ACHN (cell line): Measurements from ENCODE around the gene GEMIN4.
"Not testable (repeated sequence)": the region's sequence is repeated elsewhere in the genome, so short reads cannot be mapped to it uniquely, and the experiment has no call there.

Experiments used
- DNase-seq: peaks from one replicate; pipeline ENCODE4 v3.0.0-alpha.2; 2015
- in situ Hi-C: cut with HindIII; loops from 2 replicates; pipeline ENCODE4 v1.10.0; 2017; ENCODE audit warnings: low sequenced_read_pairs, low pct_ligation_motif_present, low pct_unique_long_range_greater_than_20kb

Gene GEMIN4

DNA sequence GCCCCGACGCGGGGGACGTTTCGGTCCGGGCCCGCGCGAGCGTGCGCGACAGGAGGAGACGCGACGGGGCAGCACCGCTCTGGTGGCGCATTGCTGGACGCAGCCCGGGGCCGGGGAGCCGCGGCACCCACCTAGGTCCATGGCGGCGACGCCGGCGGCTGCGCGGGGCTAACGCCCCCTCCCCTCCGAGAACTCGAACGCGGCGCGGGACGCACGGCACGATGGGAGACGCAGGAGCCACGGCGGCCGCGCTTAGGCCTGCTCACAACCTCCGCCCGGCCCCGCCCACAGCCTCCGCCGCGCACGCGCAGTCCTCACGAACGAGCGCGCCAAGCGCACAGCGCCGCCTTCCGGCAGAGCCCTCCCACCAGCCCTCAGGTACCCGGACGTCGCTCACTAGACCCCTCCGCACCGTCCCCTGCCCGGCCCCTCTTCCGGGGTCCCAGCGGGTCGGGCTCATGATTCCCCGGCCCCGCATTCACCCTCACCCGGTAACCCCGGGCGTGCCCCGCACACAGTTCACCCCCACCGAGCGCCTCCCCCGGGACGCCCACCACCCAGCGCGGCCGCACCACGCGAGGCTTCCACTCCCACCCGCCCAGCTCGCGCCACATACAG, at the start of gene GEMIN4:
Gene GEMIN4 (minus strand): TSS at position 263 of the 618 bp plus-strand sequence. CDS start 122 bp downstream, at position 141.
- peak; percentile 88 for DNase-seq
- in situ Hi-C loops = no loop called here

DNA sequence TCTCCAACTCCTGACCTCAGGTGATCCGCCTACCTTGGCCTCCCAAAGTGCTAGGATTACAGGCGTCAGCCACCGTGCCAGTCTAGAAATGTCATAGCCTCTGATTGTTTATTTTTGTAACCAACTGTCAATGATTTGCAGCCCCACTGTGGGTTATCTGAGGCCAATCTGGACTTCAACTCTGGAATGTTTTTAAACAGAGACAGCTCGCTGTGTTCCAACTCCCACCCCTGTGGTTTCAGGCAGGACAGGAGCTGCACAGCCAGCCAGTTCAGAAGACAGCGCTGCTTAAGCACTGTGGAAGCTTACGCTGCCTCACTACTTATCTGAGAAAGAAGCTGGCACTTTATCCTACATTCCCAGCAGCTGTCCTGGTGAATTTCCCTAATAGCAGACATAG, 49.6 kb upstream of the GEMIN4 start:
- in situ Hi-C loops = no loop called here
- no peak for DNase-seq

DNA sequence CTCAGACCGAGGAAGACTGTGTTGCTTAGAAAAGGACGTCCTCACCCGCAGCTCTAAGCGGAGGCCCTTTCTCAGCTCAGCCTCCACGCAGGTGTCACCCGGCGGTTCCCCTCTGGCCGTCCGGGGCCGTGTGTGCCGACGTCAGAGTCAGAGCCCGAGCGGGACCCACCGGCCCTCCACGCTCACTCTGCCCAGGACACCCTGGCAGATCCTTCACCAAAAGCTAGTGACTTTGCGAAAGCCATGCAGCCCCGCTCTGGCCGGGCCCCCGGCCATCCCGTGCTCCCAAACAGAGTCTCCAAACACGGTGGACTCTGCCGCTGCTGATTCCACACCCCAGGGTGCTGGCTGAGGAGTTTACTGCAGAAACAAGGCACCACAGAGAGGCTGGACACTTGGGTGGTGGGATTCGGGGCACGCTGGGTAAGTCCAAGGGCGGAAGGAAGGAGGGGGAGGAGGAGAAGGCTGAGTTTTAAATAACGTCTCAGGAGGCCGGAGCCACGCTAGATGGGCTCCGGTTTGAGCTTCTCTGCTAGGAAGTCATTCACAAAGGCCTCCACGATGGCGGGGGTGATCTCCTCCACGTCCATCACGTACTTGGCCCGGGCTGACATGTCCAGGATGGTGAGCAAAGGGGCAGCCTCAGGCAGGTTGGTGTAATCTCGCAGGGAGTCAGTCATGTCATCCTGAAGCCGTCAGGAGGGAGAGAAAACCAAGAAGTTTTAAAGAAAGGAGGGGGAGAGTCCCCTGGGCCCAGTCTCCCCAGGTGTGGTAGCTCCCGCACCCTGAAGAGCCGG, 48.6 kb upstream of the GEMIN4 start:
- in situ Hi-C loops = no loop called here
- no peak for DNase-seq

DNA sequence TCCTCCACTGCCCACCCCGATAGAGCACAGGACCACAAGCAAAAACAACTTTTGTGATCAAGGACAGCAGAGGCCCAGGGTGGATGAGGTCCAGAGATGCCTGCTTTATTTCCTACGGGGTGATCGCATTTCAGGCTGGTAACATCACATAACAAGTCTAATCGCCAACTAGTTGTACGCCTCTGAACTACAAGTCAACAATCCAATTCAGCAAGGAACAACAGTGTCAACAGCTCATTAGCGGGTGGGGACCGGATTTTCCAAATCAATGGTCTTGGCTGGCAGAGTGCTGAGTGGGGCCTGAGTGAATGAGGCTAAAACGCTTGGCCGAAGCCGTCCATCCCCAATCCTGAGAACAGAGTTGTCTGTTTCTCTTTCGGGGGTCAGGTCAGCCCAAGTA, 47.2 kb upstream of the GEMIN4 start:
- in situ Hi-C loops = loop anchor here (25.0 kb wide), 1 partner anchor 188 kb away; the partner anchor contains the start of genes NXN and TIMM22
- DNase-seq = no peak

DNA sequence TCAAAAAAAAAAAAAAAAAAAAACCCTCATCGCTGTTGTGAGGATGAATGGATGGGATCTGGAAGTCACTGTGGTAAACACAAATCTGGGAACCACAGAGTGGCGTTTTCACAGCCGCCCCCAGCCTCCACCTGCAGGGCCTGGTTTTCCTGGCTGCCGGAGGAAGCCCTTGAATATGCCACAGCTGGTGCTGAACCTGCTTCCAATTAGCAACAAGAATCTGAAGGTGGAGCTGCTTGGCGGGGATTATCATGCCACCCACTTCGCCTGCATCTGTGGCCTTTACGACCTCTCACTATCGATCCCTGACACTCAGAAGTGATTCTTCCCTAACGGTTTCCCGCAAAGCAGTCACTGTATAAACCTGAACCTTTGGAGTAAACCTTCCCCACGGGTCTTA, 46.2 kb upstream of the GEMIN4 start:
- DNase-seq = no peak
- in situ Hi-C loops = loop anchor here (25.0 kb wide), 1 partner anchor 189 kb away; the partner anchor contains the start of genes NXN and TIMM22

DNA sequence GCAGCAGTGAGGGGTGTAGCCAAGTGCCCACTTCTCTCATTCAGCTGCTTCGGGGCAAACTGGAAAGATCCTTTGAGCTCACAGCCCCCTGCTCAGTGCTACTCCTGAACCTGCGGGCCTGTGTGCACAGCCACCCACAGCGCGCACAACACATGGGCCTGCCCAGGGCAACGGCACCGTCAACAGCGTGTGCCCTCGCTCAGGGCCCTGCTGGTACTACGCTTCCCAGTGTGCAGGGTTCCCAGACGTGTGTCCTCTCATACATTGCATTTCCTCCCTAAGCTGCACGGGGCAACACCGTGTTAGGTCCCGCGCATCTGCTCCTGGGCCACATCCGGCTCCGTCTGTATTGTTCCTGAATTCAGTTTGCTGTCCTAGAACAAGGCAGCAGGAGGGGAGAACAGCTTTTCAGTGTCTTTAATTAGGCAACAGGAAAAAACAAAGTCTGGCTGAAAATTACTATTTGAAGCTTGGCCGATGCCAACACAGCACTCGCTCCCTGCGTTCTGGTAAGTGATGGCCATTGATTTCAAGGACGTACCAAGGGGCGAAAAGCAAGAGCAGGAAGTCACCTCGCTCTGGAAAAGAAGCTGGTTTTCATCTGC, 45.3 kb upstream of the GEMIN4 start:
- in situ Hi-C loops = loop anchor here (25.0 kb wide), 1 partner anchor 190 kb away; the partner anchor contains the start of genes NXN and TIMM22
- no peak for DNase-seq

DNA sequence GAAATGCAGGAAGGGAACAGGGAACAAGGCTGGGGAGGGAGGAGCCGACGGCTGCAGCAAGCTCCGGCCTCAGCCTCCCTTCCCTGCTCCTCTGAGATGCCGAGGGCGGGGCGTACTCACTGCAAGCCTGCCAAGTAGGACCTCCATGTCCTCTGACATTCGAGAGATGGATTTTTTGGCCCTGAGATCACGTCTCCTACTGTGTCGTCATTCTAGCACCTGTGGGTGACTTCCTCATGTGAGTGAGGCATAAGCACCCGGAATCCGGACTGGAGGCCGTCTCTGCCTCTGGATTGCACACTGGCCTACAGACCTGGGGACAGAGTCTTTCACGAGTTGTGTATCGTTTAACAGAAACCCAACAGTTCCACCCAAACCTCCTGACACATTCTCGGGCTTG, 44.5 kb upstream of the GEMIN4 start:
- no peak for DNase-seq
- in situ Hi-C loops = loop anchor here (25.0 kb wide), 1 partner anchor 191 kb away; the partner anchor contains the start of genes NXN and TIMM22

DNA sequence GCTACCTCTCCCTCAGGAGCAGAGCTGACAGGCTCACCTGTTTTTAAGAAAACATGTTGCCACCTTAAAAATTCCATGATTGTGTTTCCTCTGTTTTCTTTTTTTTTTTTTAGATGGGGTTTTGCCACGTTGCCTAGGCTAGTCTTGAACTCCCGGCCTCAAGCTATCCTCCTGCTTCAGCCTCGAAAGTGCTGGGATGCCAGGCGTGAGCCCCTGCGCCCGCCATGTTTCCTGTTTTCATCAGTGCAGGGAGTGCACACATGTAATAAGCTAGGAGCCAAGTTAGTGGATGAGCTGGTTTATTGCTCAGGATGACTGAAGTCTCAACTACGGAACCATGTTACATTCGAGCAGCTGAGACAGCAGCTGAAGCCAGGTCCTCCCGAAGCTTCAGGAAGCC, 43.7 kb upstream of the GEMIN4 start:
- no peak for DNase-seq
- in situ Hi-C loops = loop anchor here (25.0 kb wide), 1 partner anchor 192 kb away; the partner anchor contains the start of genes NXN and TIMM22

DNA sequence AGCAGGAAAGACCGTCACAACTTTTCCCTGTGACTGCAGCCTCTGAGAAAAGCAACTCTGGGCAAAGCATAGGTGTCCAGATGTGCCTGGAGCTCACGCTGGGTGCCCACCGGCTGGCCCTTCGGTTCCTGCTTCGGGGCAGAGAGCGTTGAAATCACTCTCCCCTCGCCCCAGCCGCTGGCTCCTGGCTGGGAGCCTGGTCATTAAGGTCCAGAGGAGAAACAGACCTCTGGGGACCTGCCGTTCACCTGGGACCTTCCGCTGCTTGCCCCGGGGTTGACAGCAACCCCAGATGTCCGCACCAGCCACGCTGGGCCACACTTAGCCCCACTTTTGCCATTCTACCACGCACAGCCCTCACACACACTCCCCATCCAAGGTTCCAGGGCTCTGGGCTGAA, 43.2 kb upstream of the GEMIN4 start:
- no peak for DNase-seq
- in situ Hi-C loops = loop anchor here (25.0 kb wide), 1 partner anchor 192 kb away; the partner anchor contains the start of genes NXN and TIMM22

DNA sequence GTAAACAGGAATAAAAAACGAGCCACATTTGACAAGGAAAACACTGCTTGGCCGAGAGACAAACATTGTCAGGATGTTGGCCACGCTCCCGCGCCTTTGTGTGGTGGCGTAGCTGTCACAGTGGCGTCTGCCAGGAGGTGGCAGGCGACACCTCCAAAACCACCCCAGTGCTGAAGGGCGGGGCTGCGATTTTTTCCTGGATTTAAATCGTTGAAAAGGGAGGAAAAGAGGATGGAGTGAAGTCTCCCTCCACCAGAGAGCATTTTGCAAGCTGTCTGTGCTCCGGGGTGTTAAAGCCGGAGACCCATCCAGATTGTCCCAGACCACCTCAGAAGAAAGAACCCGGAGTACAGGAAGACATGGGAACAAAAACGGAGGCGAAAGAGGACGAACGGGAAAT, 42.8 kb upstream of the GEMIN4 start:
- DNase-seq = peak; percentile 80
- in situ Hi-C loops = loop anchor here (25.0 kb wide), 1 partner anchor 192 kb away; the partner anchor contains the start of genes NXN and TIMM22

DNA sequence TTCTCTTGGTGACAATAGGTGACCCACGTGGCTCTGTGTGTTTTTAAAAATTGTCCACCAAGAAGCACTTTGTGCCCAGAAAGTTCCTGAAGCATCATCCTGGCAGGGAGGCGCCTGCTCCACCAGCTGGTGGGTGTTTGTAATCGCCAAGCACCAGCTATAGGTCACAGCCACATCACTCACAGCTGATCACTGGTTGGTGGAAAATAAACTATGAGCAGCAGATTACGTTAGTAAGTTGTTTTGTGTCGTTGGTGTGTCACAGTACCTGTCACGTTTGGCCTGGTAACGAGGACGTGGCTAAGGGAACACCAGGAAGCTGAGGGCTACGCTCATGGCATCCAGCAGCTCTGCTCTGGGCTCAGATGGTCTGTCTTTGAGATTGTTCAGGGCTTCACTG, 40.2 kb upstream of the GEMIN4 start:
- peak; percentile 19 for DNase-seq
- in situ Hi-C loops = loop anchor here (25.0 kb wide), 1 partner anchor 195 kb away; the partner anchor contains the start of genes NXN and TIMM22

DNA sequence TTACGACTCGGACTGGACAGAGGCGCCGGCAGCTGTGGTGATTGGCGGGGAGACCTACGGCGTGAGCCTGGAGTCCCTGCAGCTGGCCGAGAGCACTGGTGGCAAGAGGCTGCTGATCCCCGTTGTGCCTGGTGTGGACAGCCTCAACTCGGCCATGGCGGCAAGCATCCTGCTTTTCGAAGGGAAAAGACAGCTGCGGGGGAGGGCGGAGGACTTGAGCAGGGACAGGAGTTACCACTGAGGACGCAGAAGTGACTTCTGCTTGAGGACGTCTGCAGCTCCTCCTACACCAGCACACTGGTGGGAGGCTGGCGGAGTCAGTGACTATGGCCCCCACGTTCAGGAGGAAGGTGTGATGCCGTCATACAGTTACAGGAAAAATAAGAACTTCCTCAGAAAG, 39.8 kb upstream of the GEMIN4 start:
- in situ Hi-C loops = loop anchor here (25.0 kb wide), 1 partner anchor 195 kb away; the partner anchor contains the start of genes NXN and TIMM22

DNA sequence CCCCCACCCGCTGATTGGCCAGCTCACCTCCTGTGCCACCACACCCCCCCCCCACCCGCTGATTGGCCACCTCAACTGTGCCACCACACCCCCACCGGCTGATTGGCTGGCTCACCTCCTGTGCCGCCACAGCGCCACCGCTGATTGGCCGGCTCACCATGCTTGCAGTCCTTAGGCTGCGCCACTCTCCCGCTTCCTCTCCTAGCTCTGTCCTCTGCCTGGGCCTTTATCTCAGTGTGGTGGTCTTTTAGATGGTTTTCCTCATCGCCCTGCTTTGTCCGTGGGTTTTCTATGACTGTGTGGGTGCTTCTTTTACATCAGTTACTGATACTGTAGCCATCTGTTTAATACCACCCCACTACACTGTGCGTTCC, 38.8 kb upstream of the GEMIN4 start:
- in situ Hi-C loops = loop anchor here (25.0 kb wide), 1 partner anchor 196 kb away; the partner anchor contains the start of genes NXN and TIMM22
- DNase-seq = not testable (repeated sequence)

More for the DNA sequence above, 39.8 kb upstream of the GEMIN4 start:
- DNase-seq = no peak

DNA sequence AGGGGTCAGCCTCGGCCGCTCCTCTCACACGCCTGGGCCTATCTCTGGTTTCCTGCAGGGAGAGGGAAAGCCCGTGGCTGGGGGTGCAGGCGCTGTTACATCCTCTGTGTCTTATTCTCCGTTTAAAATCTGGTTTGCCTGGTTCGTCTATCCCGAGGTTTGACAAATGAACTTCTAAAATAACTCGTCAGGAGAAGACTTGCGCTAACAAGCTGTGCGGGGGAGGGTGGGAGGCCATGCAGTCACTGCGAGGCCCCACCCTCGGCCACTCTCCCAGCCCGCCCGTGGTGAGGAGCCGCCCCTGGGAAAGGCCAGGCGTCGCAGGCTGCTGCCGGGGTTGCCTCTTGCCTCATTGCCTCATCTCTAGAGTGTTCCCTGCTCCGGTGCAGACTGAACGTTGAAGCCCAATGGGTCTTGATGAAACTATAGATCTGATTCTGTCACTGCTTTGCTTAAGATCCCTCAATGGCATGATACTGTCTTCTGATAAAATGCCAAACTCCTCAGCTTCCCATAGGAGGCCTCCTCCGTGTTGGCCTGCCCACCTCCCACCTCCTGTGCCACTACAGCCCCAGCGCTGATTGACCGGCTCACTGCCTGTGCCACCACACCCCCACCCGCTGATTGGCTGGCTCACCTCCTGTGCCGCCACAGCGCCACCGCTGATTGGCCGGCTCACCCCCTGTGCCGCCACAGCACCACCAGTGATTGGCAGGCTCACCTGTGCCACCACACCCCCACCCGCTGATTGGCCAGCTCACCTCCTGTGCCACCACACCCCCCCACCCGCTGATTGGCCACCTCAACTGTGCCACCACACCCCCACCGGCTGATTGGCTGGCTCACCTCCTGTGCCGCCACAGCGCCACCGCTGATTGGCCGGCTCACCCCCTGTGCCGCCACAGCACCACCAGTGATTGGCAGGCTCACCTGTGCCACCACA, 38.1 kb upstream of the GEMIN4 start:
- DNase-seq = not testable (repeated sequence)
- in situ Hi-C loops = loop anchor here (25.0 kb wide), 1 partner anchor 197 kb away; the partner anchor contains the start of genes NXN and TIMM22

DNA sequence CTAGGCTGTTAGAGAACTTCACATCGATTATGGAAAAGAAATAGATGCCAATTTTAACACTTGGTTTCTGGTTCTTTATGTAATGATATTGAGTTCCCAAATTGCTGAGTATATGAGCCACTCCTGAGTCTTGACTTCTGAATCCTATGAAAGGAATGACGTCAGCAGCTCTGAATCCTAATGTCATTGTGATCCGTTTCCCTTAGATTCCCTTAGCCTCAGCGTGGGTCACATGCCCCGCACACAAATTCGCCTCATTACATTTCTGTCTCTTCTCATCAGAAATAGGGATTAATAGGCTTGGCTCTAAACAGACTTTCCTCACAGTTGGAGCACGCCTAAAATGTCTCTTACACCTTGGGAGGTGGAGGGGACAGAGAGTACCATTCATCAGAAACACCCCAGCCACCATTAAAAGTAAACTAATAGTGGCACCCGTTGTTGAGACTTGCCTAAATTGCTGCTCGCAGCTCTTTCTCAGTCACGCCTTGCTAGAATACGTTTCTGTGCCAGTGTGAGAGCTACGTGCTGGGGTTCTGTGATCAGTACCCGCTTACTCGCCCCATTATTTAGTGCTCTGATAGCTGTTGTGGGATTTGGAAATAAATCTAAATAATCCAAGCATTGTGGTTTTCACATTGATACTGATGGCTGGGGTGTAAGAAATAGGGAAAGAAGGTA, 37.2 kb upstream of the GEMIN4 start:
- DNase-seq = no peak
- in situ Hi-C loops = loop anchor here (25.0 kb wide), 1 partner anchor 198 kb away; the partner anchor contains the start of genes NXN and TIMM22

DNA sequence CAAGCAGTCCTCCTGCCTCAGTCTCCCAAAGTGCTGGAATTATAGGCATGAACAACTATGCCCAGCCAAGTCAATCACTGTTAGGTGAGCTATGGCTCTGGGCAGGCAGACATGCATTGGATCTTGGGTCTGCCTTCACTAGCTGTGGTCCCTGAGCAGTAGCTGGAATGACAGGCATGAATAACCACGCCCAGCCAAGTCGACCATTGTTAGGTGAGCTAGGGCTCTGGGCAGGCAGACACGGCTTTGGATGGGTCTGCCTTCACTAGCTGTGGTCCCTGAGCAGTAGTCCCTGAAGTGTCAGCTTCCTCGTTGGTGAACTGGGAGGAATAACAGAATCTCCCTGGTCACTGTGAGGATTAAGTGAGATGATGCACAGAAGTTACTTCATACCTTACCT, 36.5 kb upstream of the GEMIN4 start:
- DNase-seq = no peak
- in situ Hi-C loops = loop anchor here (25.0 kb wide), 1 partner anchor 199 kb away; the partner anchor contains the start of genes NXN and TIMM22

DNA sequence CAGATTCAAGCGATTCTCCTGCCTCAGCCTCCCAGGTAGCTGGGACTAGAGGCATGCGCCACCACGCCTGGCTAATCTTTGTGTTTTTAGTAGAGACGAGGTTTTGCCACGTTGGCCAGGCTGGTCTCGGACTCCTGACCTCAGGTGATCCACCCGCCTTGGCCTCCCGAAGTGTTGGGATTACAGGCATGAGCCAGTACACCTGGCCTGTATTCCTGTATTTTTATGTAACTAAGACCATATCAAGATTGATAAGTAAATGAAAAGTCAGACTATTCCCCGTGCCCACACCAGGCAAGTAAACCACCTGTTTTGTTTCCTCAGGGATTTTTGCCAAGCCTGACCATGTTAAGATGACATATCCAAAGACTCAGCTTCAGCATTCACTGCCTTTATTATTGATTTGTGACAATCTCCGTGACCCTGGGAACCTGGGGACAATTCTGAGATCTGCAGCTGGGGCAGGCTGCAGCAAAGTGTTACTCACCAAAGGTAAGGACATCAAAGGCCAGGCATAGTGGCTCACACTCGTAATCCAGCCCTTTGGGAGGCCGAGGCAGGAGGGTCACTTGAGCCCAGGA, 35.7 kb upstream of the GEMIN4 start:
- in situ Hi-C loops = loop anchor here (25.0 kb wide), 1 partner anchor 200 kb away; the partner anchor contains the start of genes NXN and TIMM22

More for the DNA sequence above, 35.7 kb upstream of the GEMIN4 start:
- DNase-seq = no peak
